GM06990 (cell line): Measurements from ENCODE around the gene DUSP10.
A peak's percentile ranks its signal among the peaks of the same experiment; 100 is the strongest.

ENCODE experiments used
- DNase-seq: peaks from one replicate; pipeline ENCODE4 v3.0.0-alpha.2; 2011; ENCODE audit not compliant: insufficient read length; ENCODE audit errors: extremely low read depth
- H3K27me3 ChIP-seq: replicated peaks from 2 replicates; pipeline ENCODE4 v1.6.0; 2011; ENCODE audit warnings: low read length; ENCODE audit not compliant: control insufficient read depth, insufficient read depth
- H3K36me3 ChIP-seq: 2 replicates; pipeline ENCODE4 v1.5.1; 2011; ENCODE audit warnings: low read length; ENCODE audit not compliant: control insufficient read depth, insufficient read depth
- H3K4me3 ChIP-seq: replicated peaks from 2 replicates; pipeline ENCODE4 v1.5.1; 2011; ENCODE audit warnings: low read depth, mild to moderate bottlenecking, control low read depth, low read length
- TF ChIP-seq, protein P1 (sequence below): IDR thresholded peaks from 2 replicates; pipeline ENCODE4 v1.5.1; 2011; ENCODE audit warnings: low read length, control low read depth, mild to moderate bottlenecking, inconsistent platforms; ENCODE audit not compliant: insufficient read depth, poor library complexity, severe bottlenecking

Gene DUSP10

DNA sequence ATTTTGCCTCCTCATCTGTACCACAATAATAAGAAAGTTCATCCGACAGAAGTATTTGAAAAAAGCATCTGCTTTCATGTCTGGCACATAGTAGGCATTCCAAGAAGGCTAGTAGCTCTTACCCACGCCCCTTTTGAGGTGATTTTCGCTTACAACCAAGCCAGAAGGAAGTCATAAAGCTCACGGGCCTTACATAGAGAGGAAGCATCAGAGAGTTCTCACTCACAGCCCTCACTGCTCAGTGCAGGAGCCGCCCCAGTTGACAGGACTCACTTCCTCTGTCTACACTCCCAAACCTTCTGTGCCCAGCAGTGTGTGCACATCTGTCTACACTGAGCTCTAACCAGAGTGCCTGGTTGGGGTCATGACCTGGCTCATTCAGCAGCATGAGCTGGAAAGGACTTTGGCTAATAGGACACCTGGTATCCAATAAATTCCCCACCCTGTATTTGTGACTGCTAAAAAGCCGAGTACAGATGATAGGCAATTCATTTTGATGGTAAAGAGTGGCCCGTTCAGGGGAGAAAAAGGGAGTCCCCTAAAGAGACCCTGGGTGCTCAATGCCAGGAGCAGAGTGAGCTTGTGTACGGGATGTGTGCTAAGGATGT lies 36.8 kb upstream of the DUSP10 start:
- no peaks in the 10 kb centered on the region for H3K36me3 ChIP-seq
- peak overlapping the region; percentile 31; the same call in 1 of the 2 replicates for H3K4me3 ChIP-seq
- TF ChIP-seq, protein P1, sequence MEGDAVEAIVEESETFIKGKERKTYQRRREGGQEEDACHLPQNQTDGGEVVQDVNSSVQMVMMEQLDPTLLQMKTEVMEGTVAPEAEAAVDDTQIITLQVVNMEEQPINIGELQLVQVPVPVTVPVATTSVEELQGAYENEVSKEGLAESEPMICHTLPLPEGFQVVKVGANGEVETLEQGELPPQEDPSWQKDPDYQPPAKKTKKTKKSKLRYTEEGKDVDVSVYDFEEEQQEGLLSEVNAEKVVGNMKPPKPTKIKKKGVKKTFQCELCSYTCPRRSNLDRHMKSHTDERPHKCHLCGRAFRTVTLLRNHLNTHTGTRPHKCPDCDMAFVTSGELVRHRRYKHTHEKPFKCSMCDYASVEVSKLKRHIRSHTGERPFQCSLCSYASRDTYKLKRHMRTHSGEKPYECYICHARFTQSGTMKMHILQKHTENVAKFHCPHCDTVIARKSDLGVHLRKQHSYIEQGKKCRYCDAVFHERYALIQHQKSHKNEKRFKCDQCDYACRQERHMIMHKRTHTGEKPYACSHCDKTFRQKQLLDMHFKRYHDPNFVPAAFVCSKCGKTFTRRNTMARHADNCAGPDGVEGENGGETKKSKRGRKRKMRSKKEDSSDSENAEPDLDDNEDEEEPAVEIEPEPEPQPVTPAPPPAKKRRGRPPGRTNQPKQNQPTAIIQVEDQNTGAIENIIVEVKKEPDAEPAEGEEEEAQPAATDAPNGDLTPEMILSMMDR = no peak
- DNase-seq = peak; percentile 56
- H3K27me3 ChIP-seq = no peaks in the 10 kb centered on the region

DNA sequence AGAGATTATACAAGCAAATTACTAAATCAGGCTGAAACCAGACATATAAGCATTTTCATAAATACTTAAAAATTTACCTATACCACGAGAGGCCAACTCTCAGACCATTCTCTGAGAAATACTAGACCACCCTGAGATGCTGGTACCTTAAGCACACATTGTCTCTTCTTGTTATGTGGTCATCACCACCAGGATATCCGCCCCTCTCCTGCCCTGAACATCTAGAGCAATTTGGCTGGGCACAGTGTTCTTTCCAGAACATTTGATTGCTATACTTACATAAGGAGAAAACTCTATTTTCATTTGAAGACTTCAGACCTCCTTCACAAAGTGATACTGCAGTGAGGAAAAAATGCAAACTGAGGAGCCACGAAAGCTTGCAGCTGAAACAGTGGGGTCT lies 36.2 kb upstream of the DUSP10 start:
- TF ChIP-seq, protein P1 = no peak
- H3K27me3 ChIP-seq = no peaks in the 10 kb centered on the region
- no peak for DNase-seq
- peak overlapping the region; percentile 31; the same call in 1 of the 2 replicates for H3K4me3 ChIP-seq
- H3K36me3 ChIP-seq = no peaks in the 10 kb centered on the region

DNA sequence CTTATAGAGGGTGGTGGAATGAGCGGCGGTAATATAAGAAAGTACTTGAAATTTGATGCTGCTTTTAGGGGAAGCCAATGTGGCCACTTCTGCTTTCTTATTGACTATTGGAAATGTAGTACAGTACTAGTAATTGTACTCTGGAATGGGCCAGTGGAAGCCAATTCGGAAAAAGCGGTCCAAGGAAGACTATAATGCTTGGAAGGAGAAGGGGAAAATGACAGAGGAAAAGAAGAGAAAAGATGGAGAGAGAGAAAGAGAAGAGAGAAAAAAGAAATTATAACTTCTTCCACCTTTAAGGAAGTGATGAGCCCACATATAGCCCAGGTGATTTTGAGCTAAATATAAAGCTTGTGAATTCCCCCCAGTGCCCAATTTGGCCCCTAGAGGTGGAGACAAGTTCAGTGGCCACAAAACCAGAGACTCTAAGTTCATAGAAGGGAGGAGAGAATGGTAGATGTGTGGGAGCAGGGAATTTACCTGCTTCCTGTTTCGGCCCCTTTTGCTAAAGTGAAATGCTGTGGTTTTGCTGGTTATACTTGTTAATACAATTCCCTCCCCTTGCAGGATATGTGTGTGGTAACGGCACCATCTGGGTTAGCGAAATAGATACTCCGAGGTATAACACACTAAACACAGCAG lies 35.7 kb upstream of the DUSP10 start:
- Histone ChIP-seq H3K4me3 (peak overlapping the region; percentile 33), H3K36me3 (no peaks in the 10 kb centered on the region), H3K27me3 (no peaks in the 10 kb centered on the region)
- DNase-seq = peak; percentile 75
- TF ChIP-seq, protein P1 = no peak

DNA sequence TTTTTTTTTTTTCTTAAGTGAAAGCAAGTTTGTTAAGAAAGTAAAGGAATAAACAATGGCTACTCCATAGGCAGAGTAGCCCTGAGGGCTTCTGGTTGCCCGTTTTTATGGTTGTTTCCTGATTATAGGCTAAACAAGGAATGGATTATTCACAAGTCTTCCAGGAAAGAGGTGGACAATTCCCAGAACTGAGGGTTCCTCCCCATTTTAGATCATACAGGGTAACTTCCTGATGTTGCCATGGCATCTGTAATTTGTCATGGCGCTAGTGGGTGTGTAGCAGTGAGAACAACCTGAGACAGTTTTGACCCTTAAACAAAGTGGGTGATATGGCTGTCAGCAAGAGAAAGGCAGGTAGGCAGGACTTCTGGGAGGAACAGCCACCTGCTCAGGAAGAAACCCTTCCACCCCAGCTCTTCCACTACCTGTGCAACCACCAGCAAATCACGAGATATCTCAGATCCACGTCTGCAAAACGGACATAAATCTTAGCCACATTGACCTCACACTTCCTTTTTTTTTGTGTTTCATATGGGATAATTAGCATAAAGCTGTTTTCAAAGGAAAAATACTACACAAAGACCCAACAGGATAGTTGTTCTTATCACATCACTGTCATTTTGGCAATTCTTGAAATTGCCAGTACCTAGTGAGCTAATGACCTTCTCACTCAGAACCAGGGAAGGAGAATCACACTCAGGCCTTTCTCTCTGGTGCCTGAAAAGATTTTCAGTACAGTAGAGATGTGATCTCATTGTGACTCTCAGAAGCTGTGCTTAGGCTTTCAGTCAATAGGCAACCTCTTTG lies 34.8 kb upstream of the DUSP10 start:
- Histone ChIP-seq H3K4me3 (no peak overlapping the region; the same call in 1 of the 2 replicates), H3K36me3 (no peaks in the 10 kb centered on the region), H3K27me3 (no peaks in the 10 kb centered on the region)
- TF ChIP-seq, protein P1 = no peak
- DNase-seq = peak; percentile 73

DNA sequence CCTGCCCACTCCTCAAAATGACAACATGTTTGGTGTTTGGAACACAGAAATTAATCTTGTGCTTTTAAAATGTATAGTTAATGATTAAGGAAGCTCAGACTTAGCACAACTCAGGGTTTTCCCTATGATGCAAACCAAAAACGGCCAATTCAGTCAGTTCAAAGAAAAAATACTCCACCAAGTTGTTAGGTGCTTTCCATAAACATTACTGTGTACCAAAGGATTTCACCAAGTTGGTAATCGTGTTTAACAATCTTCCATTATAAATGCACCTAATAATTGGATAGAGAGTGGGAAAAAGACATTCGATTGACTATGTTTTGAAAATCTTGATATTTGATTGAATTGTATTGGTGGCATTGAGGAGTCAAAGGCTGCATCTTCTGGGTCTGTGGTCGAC lies 33.3 kb upstream of the DUSP10 start:
- Histone ChIP-seq H3K4me3 (no peak overlapping the region), H3K27me3 (no peaks in the 10 kb centered on the region), H3K36me3 (no peaks in the 10 kb centered on the region)
- no peak for DNase-seq
- TF ChIP-seq, protein P1 = no peak
